Aorta (tissue), 5 donors: ENCODE results near the gene CLASRP. TPM values are rescaled to one million over a fixed set of nuclear protein-coding genes. Genes with fewer than 3 reads are reported as not detected.
"Not testable (repeated sequence)": the region's sequence is repeated elsewhere in the genome, so short reads cannot be mapped to it uniquely, and the experiment has no call there.

Source experiments
- ATAC-seq: fragments of 200-7000 bp; cut with Tn5 transposase; one replicate; pipeline ENCODE4 v1.9.1; 2022; ENCODE audit warnings: moderate library complexity; ENCODE audit not compliant: low FRiP score
- DNase-seq, 2 donors: peaks; one replicate each; pipeline ENCODE4 v3.0.0-alpha.2; 2020
- H3K27ac ChIP-seq, 2 donors: one replicate each; pipeline ENCODE4 v1.5.1; 2013; ENCODE audit warnings: low read length in 2 of 2, mild to moderate bottlenecking in 2 of 2, moderate library complexity in 2 of 2, control low read depth in 1 of 2, inconsistent platforms in 1 of 2, low read depth in 1 of 2
- H3K27me3 ChIP-seq, 2 donors: one replicate each; pipeline ENCODE4 v1.6.1; 2013; ENCODE audit warnings: control low read depth in 1 of 2, low read length in 1 of 2, mild to moderate bottlenecking in 1 of 2, moderate library complexity in 1 of 2; ENCODE audit not compliant: insufficient read depth in 2 of 2, control insufficient read depth in 1 of 2
- H3K36me3 ChIP-seq, 2 donors: one replicate each; pipeline ENCODE4 v1.6.1; 2013; ENCODE audit warnings: control low read depth in 1 of 2, low read length in 1 of 2, mild to moderate bottlenecking in 1 of 2; ENCODE audit not compliant: insufficient read depth in 2 of 2, control insufficient read depth in 1 of 2
- H3K4me1 ChIP-seq, 2 donors: one replicate each; pipeline ENCODE4 v1.6.1; 2013; ENCODE audit warnings: low read length in 2 of 2, control low read depth in 1 of 2, mild to moderate bottlenecking in 1 of 2, moderate library complexity in 1 of 2; ENCODE audit not compliant: insufficient read depth in 2 of 2, control insufficient read depth in 1 of 2
- H3K4me3 ChIP-seq, 2 donors: one replicate each; pipeline ENCODE4 v1.5.1; 2013; ENCODE audit warnings: low read length in 2 of 2, control low read depth in 1 of 2, mild to moderate bottlenecking in 1 of 2
- H3K9me3 ChIP-seq: one replicate; pipeline ENCODE4 v1.6.1; 2013; ENCODE audit warnings: mild to moderate bottlenecking, low read length; ENCODE audit not compliant: control insufficient read depth
- WGBS, 2 donors: extraction: QIAGEN DNeasy Blood & Tissue Kit; methylation state at CpG; one replicate each; pipeline ENCODE4 v1.1.7; 2013; 5-methylcytosine and 5-hydroxymethylcytosine counted together
- intact Hi-C, 2 donors: fragments of 100-400 bp; cut with DNase I; formaldehyde crosslinking; loops; one replicate each; pipeline versions ENCODE4 v1.14.2 to v1.15.0; 2022
- polyA plus RNA-seq, 2 donors: library from polyadenylated mRNA; stranded (reverse); fragments of 200-250 nt; gene quantifications; one replicate each; pipeline ENCODE4 v1.2.3, GENCODE V29; 2013
- total RNA-seq, 2 donors: library from RNA; stranded (reverse); fragmentation: NEBNext Ultra II Directional; extraction: Animal tissue kit (Norgen Biotek cat#: 25700); gene quantifications; one replicate each; pipeline ENCODE4 v1.2.1, GENCODE V29; 2021
- donor health status: healthy with polysubstance abuse.
- donor health status: Bipolar disorder and iron deficiency.
- donor health status: DM: no; HTN: no; CAD: no.
- donor health status: DM: no; HTN: no; CAD: no.
- donor health status: DM: yes; HTN: yes; CAD: no.

Gene CLASRP
- total and polyA plus RNA-seq, 4 donors: 18.2 to 209 (median 92.2) TPM

DNA sequence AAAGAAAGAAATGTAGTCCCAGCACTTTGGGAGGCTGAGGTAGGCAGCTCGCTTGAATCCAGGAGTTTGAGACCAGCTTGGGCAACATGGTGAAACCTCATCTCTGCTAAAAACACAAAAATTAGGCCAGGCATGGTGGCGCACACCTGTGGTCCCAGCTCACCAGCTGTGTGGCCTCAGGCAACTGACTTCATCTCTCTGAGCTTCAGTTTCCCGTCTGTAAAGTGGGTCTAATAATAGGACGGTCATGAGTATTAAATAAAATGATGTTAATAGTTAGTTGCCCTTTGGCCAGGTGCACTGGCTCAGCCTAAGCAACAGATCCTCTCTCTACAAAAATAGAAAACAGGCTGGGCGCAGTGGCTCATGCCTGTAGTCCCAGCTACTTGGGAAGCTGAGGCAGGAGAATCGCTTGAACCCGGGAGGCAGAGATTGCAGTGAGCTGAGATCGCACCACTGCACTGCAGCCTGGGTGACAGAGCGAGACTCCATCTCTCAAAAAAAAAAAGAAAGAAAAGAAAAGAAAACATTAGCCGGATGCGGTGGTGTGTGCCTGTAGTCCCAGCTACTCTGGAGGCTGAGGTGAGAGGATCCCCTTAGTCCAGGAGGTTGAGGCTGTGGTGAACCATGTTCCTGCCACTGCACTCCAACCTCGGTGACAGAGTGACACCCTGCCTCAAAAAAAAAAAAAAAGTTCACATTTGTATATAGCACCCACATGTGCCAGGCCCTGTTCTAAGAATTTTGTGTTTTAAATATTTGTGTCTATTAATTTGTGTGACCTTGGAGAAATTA is 39.5 kb upstream of the CLASRP start:
- intact Hi-C loops, ATAC-seq, H3K27ac ChIP-seq, DNase-seq, H3K36me3 ChIP-seq, H3K4me3 ChIP-seq, H3K4me1 ChIP-seq, H3K27me3 ChIP-seq, H3K9me3 ChIP-seq: not testable (repeated sequence)
- WGBS, 2 donors: 56 to 60% methylated on average over 12 of the region's 12 CpGs

DNA sequence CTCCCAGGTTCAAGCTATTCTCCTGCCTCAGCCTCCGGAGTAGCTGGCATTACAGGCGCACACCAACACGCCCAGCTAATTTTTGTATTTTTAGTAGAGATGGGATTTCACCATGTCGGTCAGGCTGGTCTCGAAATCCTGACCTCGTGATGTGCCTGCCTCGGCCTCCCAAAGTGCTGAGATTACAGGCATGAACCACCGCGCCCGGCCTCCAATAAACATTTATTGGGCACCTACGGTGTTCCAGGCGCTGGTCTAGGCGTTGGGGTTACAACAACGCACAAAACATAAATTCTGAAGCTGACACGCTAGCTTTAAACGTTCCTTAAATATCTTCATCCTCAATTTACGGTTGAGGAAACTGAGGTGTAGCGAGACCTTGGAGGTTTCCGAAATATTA is 38.2 kb upstream of the CLASRP start:
- H3K27ac ChIP-seq: peak overlapping the region in 1 of 2 donors; percentile 74
- H3K27me3 ChIP-seq, H3K4me3 ChIP-seq, H3K9me3 ChIP-seq, H3K4me1 ChIP-seq, ATAC-seq, H3K36me3 ChIP-seq, DNase-seq: not testable (repeated sequence)
- 59 to 61% methylated on average over 19 of the region's 19 CpGs for WGBS, 2 donors
- intact Hi-C loops: loop anchor here in 1 of 2 donors (5.0 kb wide), 1 partner anchor 48 kb away; no protein-coding TSS in a partner anchor

DNA sequence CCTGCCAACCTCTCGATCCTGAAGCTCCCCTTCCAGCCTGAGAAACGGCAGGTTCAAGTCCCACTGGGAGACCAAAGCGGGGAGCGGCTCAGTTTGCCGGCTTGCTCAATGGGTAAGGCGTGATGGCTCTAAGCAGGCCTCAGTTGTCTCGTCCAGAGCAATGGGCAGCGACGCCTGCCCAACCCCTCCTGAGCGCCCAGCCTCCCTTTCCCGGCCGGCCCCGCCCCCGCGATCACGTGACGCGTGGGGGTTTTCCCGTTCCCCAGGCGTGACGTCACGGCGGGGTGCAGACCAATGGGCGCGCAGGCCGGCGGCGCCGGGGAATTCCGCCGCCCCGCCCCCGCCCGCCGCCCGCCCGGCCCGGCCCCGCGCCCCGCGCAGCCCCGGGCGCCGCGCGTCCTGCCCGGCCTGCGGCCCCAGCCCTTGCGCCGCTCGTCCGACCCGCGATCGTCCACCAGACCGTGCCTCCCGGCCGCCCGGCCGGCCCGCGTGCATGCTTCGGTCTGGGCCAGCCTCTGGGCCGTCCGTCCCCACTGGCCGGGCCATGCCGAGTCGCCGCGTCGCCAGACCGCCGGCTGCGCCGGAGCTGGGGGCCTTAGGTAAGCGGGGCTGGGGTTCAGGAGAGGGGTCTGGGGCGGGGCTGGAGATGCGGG is 37.6 kb upstream of the CLASRP start, which contains the start of gene RELB:
Gene RELB, plus strand, starts transcription at position 378 of the 653 bp plus-strand sequence. Its CDS starts 116 bp downstream, at position 494.
- no peaks in the 10 kb centered on the region for H3K27me3 ChIP-seq
- no peaks in the 10 kb centered on the region for H3K4me1 ChIP-seq
- intact Hi-C loops: loop anchor here in 1 of 2 donors (5.0 kb wide), 1 partner anchor 49 kb away; no protein-coding TSS in a partner anchor
- no peaks in the 10 kb centered on the region for H3K36me3 ChIP-seq
- H3K27ac ChIP-seq: peak within 1 kb of the TSS; percentile 91 to 97
- no peaks in the 10 kb centered on the region for H3K9me3 ChIP-seq
- 1 to 2% methylated on average over 45 to 79 of the region's 79 CpGs for WGBS, 2 donors
- DNase-seq (peak; percentile 97 to 99), ATAC-seq (peak; percentile 81)
- H3K4me3 ChIP-seq: peak within 1 kb of the TSS; percentile 82 to 92

DNA sequence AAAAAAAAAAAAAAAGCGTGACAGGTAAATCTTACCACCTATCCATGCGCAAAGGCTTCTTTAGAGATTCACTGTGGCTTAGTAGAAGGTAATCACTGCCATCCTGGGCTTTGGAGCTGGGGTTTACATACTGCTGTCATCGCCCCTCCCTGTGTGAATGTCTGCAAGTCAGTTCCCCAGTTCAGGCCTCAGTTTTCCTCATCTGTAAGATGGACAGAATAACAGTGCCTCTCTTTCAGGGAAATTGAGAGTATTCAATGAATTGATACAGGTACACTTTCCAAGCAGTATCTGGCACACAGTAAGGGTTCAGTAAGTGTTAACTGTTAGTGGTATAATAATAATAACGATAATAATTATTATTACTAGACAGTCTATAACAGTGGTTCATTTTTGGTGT is 35.4 kb upstream of the CLASRP start:
- H3K4me3 ChIP-seq: no peak overlapping the region
- WGBS, 2 donors: 97 to 98% methylated on average over 3 to 4 of the region's 4 CpGs
- intact Hi-C loops: loop anchor here in 1 of 2 donors (5.0 kb wide), 1 partner anchor 51 kb away; no protein-coding TSS in a partner anchor
- no peak for DNase-seq
- no peak overlapping the region for H3K27ac ChIP-seq
- no peak for ATAC-seq
- no peaks in the 10 kb centered on the region for H3K9me3 ChIP-seq
- no peaks in the 10 kb centered on the region for H3K4me1 ChIP-seq
- H3K27me3 ChIP-seq: no peaks in the 10 kb centered on the region
- no peaks in the 10 kb centered on the region for H3K36me3 ChIP-seq

DNA sequence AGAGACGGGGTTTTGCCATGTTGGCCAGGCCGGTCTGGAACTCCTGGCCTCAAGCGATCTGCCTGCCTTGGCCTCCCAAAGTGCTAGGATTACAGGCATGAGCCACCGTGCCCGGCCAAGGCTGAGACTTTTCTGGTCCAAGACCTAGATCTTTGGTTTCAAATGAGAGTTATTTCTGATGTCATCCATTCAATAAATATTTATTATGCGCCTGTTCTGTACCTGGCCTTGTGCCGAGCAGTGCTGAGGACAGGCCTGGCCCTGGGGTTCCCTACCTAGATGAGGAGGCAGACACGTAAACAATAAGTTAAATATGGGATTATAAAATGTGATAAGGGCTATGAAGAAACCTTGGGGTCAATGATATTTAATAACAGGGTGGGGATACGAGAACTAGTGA is 33.1 kb upstream of the CLASRP start:
- no peaks in the 10 kb centered on the region for H3K27me3 ChIP-seq
- intact Hi-C loops: no loop called here
- no peak for DNase-seq
- no peaks in the 10 kb centered on the region for H3K36me3 ChIP-seq
- ATAC-seq: no peak
- WGBS, 2 donors: 89 to 92% methylated on average over 9 of the region's 9 CpGs
- H3K4me1 ChIP-seq: no peaks in the 10 kb centered on the region
- no peak overlapping the region for H3K4me3 ChIP-seq
- no peaks in the 10 kb centered on the region for H3K9me3 ChIP-seq
- H3K27ac ChIP-seq: no peak overlapping the region

DNA sequence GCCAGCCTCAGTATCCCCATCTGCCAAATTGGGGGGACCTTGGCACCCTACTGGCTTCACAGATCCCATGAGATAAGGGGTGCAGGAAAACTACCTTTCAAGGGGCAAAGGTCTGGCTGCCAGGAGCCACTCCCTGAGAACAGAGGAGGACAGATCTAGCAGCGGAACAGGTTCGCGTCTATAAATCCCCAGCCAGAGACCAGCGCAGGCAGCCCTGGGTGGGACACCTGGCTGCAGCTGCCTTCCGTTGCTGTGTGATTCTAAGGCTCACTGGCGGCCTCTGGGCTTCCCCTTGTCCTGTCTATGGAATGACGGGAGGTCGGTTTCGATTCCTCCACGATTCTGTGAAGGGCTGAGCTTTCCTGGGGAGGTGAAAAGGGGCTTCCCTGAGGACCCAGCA is 30.3 kb upstream of the CLASRP start:
- intact Hi-C loops: no loop called here
- Histone ChIP-seq H3K9me3 (no peaks in the 10 kb centered on the region), H3K27ac (no peak overlapping the region), H3K4me1 (no peaks in the 10 kb centered on the region), H3K4me3 (no peak overlapping the region), H3K36me3 (peaks cover 1 to 3% of the 10 kb centered on the region in 2 donors), H3K27me3 (no peaks in the 10 kb centered on the region)
- ATAC-seq (no peak), DNase-seq (no peak)
- WGBS, 2 donors: 74 to 79% methylated on average over 10 of the region's 10 CpGs

DNA sequence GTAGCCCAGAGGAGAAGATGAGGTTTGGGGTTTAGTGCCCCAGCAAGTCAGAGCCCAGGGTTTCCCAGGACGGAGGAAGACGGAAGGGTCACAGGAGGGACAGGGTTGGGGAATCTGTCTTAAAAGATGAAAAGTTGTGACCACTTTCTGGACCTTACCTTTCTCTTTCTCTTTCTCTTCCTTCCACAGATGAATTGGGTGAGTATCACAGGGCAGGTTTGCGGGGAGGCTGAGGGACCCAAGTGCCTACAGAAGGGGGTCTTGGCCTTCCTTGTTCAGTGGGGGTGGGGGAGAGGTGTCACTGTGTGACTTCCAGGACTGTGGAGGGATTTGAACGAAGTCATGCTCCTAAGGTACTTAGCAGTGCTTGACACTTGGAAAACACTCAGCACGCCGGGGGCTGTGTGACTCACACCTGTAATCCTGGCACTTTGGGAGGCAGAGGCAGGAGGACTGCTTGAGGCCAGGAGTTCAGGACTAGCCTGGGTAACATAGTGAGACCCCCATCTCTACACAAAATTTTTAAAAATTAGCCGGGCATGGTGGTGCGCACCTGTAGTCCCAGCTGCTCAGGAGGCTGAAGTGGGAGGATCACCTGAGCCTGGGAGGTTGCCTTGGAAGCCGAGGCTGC is 29.1 kb upstream of the CLASRP start:
- no peaks in the 10 kb centered on the region for H3K4me1 ChIP-seq
- H3K4me3 ChIP-seq: no peak overlapping the region
- H3K27ac ChIP-seq: no peak overlapping the region
- peaks cover 1 to 3% of the 10 kb centered on the region in 2 donors for H3K36me3 ChIP-seq
- ATAC-seq (no peak), DNase-seq (no peak)
- no peaks in the 10 kb centered on the region for H3K9me3 ChIP-seq
- intact Hi-C loops: no loop called here
- WGBS, 2 donors: 72 to 95% methylated on average over 8 to 9 of the region's 9 CpGs
- no peaks in the 10 kb centered on the region for H3K27me3 ChIP-seq

DNA sequence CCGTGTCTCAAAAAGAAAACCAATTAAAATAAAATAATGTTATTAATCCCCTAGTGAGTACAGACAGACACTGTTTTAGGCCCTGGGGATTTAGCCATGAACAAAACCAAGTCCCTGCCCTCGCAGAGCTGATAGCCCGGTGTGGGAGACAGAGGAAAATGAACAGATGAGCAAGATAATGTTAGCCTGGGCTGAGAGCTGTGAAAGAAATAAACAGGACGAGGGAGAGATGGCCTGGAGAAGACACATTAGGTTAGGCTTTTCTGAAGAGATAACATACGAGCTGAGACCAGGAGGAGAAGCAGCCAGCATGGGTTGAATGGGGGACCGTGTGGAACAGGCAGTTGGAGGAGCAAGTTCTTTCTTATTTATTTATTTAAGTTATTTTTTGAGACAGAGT is 28.5 kb upstream of the CLASRP start:
- H3K27ac ChIP-seq: no peak overlapping the region
- no peaks in the 10 kb centered on the region for H3K9me3 ChIP-seq
- no peak for ATAC-seq
- peaks cover 1 to 3% of the 10 kb centered on the region in 2 donors for H3K36me3 ChIP-seq
- no peaks in the 10 kb centered on the region for H3K27me3 ChIP-seq
- H3K4me1 ChIP-seq: no peaks in the 10 kb centered on the region
- intact Hi-C loops: no loop called here
- no peak for DNase-seq
- WGBS, 2 donors: 57 to 69% methylated on average over 6 of the region's 6 CpGs
- H3K4me3 ChIP-seq: no peak overlapping the region
